GM12878 (cell line): ENCODE data around the gene MGA. TPM values are rescaled to one million over a fixed set of nuclear protein-coding genes. Genes with fewer than 3 reads are reported as not detected.

Experiments used
- ATAC-seq: fragments of 200-7000 bp; cut with Tn5 transposase; 3 replicates; pipeline ENCODE4 v1.9.1; 2020; ENCODE audit warnings: mild to moderate bottlenecking, moderate library complexity
- BruUV-seq: library from RNA; stranded (reverse); fragments of 400-500 nt; replicated peaks from 2 replicates; lab custom pipeline; 2021; lab: Mats Ljungman, UMichigan
- CTCF ChIA-PET: fragments of 300-600 bp; sonication (Branson Sonifier 250); formaldehyde crosslinking; extraction: SDS; loops from one replicate; lab custom pipeline; 2021; ENCODE audit warnings: inconsistent platforms; lab: Yijun Ruan, JAX
- POLR2A ChIA-PET: fragments of 350-600 bp; formaldehyde crosslinking; extraction: SDS; loops from one replicate; lab custom pipeline; 2021; ENCODE audit warnings: inconsistent platforms; lab: Charles Lee
- RAD21 ChIA-PET: fragments of 300-600 bp; sonication (Branson Sonifier 250); formaldehyde crosslinking; loops from one replicate; lab custom pipeline; 2023; ENCODE audit warnings: antibody characterized with exemption; ENCODE audit not compliant: unreplicated experiment; lab: Charles Lee
- SMC1A ChIA-PET: fragments of 300-600 bp; sonication (Branson Sonifier 250); formaldehyde crosslinking; loops from one replicate; lab custom pipeline; 2023; ENCODE audit not compliant: unreplicated experiment, uncharacterized antibody; lab: Charles Lee
- DNase-seq: peaks from one replicate; pipeline ENCODE4 v3.0.0-alpha.2; 2011; ENCODE audit warnings: low read depth, low spot score
- FAIRE-seq: peaks from 3 replicates; lab custom pipeline; 2011; peaks lifted over from hg19 to GRCh38; lab: Jason Lieb, UNC
- H2AFZ ChIP-seq: 2 replicates; pipeline ENCODE4 v1.6.0; 2011; ENCODE audit warnings: low read depth, low read length, control low read depth; ENCODE audit not compliant: control insufficient read depth
- H3K27ac ChIP-seq: 2 replicates; pipeline ENCODE4 v1.5.1; 2011; ENCODE audit warnings: control low read depth; ENCODE audit not compliant: control insufficient read depth, insufficient read depth
- H3K27me3 ChIP-seq, 2 experiments: replicated peaks in 1 of 2; 2 replicates each; pipeline versions ENCODE4 v1.6.0 to v1.6.1; 2011; ENCODE audit warnings: low read length in 1 of 2; ENCODE audit not compliant: control insufficient read depth in 2 of 2, insufficient read depth in 2 of 2
- H3K36me3 ChIP-seq, 2 experiments: 2 replicates each; pipeline ENCODE4 v1.5.1; 2011; ENCODE audit warnings: low read length in 1 of 2; ENCODE audit not compliant: control insufficient read depth in 2 of 2, insufficient read depth in 2 of 2
- H3K4me1 ChIP-seq: 2 replicates; pipeline ENCODE4 v1.6.1; 2011; ENCODE audit warnings: mild to moderate bottlenecking, low read length, moderate library complexity, mixed read lengths; ENCODE audit not compliant: control insufficient read depth, insufficient read depth
- H3K4me2 ChIP-seq: 2 replicates; pipeline ENCODE4 v1.6.0; 2011; ENCODE audit warnings: control low read depth; ENCODE audit not compliant: control insufficient read depth, insufficient read depth
- H3K4me3 ChIP-seq: fragments of 200-600 bp; sonication (generic); 2 replicates; pipeline ENCODE4 v1.5.1; 2016
- H3K79me2 ChIP-seq: 2 replicates; pipeline ENCODE4 v1.6.0; 2011; ENCODE audit warnings: low read length; ENCODE audit not compliant: control insufficient read depth, insufficient read depth
- H3K9ac ChIP-seq: 2 replicates; pipeline ENCODE4 v1.8.0; 2011; ENCODE audit warnings: low read length, control low read depth, mixed read lengths; ENCODE audit not compliant: control insufficient read depth, insufficient read depth
- H3K9me3 ChIP-seq: replicated peaks from 3 replicates; pipeline ENCODE4 v1.5.1; 2011; ENCODE audit warnings: mild to moderate bottlenecking, low read length; ENCODE audit not compliant: control insufficient read depth, insufficient read depth
- H4K20me1 ChIP-seq: 2 replicates; pipeline ENCODE4 v1.6.0; 2011; ENCODE audit not compliant: control insufficient read depth, insufficient read depth
- ESRRA ChIP-seq: IDR thresholded peaks from 2 replicates; pipeline ENCODE4 v1.6.1; 2012; ENCODE audit warnings: mild to moderate bottlenecking, low read length, improper control_type of control experiment
- FOXM1 ChIP-seq: IDR thresholded peaks from 2 replicates; pipeline ENCODE4 v1.6.1; 2012; ENCODE audit warnings: low read depth, mild to moderate bottlenecking, inconsistent platforms, low read length, moderate library complexity
- IRF5 ChIP-seq: fragments of 450-650 bp; IDR thresholded peaks from 2 replicates; pipeline ENCODE4 v1.6.1; 2017; ENCODE audit warnings: borderline replicate concordance
- KLF5 ChIP-seq: fragments of 450-650 bp; IDR thresholded peaks from 2 replicates; pipeline ENCODE4 v1.6.1; 2014; ENCODE audit warnings: mild to moderate bottlenecking; ENCODE audit not compliant: partially characterized antibody
- MEF2A ChIP-seq: IDR thresholded peaks from 2 replicates; pipeline ENCODE4 v1.6.1; 2011; ENCODE audit warnings: low read depth, mild to moderate bottlenecking, low read length, moderate library complexity; ENCODE audit not compliant: insufficient read depth
- RELB ChIP-seq: fragments of 450-650 bp; IDR thresholded peaks from 2 replicates; pipeline ENCODE4 v1.6.1; 2017; ENCODE audit warnings: low read depth, mild to moderate bottlenecking, moderate library complexity
- SP1 ChIP-seq: IDR thresholded peaks from one replicate; pipeline ENCODE4 v1.6.1; 2011; ENCODE audit warnings: low read depth, low read length
- SREBF1 ChIP-seq: IDR thresholded peaks from 2 replicates; pipeline ENCODE4 v1.6.1; 2012; ENCODE audit warnings: mild to moderate bottlenecking, low read length
- SUPT20H ChIP-seq: IDR thresholded peaks from 2 replicates; pipeline ENCODE4 v1.6.1; 2011; ENCODE audit warnings: low read depth, mild to moderate bottlenecking, low read length, moderate library complexity, borderline replicate concordance; ENCODE audit not compliant: control insufficient read depth
- TCF3 ChIP-seq: IDR thresholded peaks from 2 replicates; pipeline ENCODE4 v1.6.1; 2012; ENCODE audit warnings: low read depth, mild to moderate bottlenecking, low read length, borderline replicate concordance; ENCODE audit not compliant: insufficient read depth
- USF2 ChIP-seq: IDR thresholded peaks from 2 replicates; pipeline ENCODE4 v1.6.1; 2011; ENCODE audit warnings: low read depth, low read length, improper control_type of control experiment, borderline replicate concordance
- ZNF592 ChIP-seq: fragments of 450-650 bp; IDR thresholded peaks from 2 replicates; pipeline ENCODE4 v1.6.1; 2017; ENCODE audit warnings: mild to moderate bottlenecking, moderate library complexity
- ZNF622 ChIP-seq: fragments of 450-650 bp; IDR thresholded peaks from 2 replicates; pipeline ENCODE4 v1.6.1; 2017; ENCODE audit warnings: mild to moderate bottlenecking, inconsistent platforms
- whole genome bisulfite sequencing: methylation state at CpG from one replicate; pipeline ENCODE4 v1.1.6; 2016; ENCODE audit warnings: low lambda C conversion rate; ENCODE audit not compliant: insufficient replicate concordance, insufficient coverage; ENCODE audit errors: missing lambda C conversion rate; 5-methylcytosine and 5-hydroxymethylcytosine counted together
- in situ Hi-C: fragments of 300-500 bp; cut with MboI; formaldehyde crosslinking; loops from 9 replicates; pipeline ENCODE4 v1.14.3; 2018; ENCODE audit warnings: mixed read lengths
- intact Hi-C: fragments of 100-400 bp; cut with micrococcal nuclease; formaldehyde crosslinking; loops from one replicate; pipeline ENCODE4 v1.14.2; 2022; ENCODE audit not compliant: unreplicated experiment
- polyA plus RNA-seq, 11 experiments: library from polyadenylated mRNA; depleted of rRNA in 4 of 11; unstranded in 6 of 11; stranded (reverse) in 5 of 11; fragments of >200 nt; fragmentation: Nextera tagmentation in 4 of 11; fragmentation: Illumina TruSeq in 1 of 11; extraction: Ambion mirVana in 4 of 11; extraction: Trizol in 1 of 11; gene quantifications; 1 replicate in 1 of 11; 2 replicates in 10 of 11; pipeline versions ENCODE4 v1.2.1 to v1.2.3, GENCODE V29; 2011 to 2016; ENCODE audit warnings: inconsistent platforms in 2 of 11, missing spikeins in 2 of 11, low read depth in 1 of 11
- total RNA-seq, 4 experiments: library from RNA; depleted of rRNA in 3 of 4; stranded (reverse); fragments of >200 nt in 3 of 4; fragmentation: Illumina TruSeq in 1 of 4; extraction: Trizol in 1 of 4; gene quantifications; 2 replicates each; pipeline versions ENCODE4 v1.2.1 to v1.2.3, GENCODE V29; 2013 to 2021

MGA gene
- total and polyA plus RNA-seq, 10 of the 15 experiments (the other 5 are each of a cell fraction or from before 2014, with no cell fraction given) = 2.6 to 29.6 (median 17.0) TPM

GRCh38 chr15:41629883-41630282, 30.3 kb upstream of the MGA start:
- ChIA-PET SMC1A (no interaction called here), POLR2A (no interaction called here), RAD21 (no interaction called here), CTCF (interaction anchor here (1.2 kb wide), 2 partner anchors 25 to 164 kb away, joined by 3 read pairs; no protein-coding TSS in a partner anchor)
- Histone ChIP-seq H3K27ac (no peak overlapping the region), H2AFZ (no peak overlapping the region), H3K9me3 (no peaks in the 10 kb centered on the region), H3K4me1 (peaks cover 5% of the 10 kb centered on the region), H3K4me3 (no peak overlapping the region), H3K27me3 (no peaks in the 10 kb centered on the region), H3K9ac (no peak overlapping the region), H3K79me2 (no peaks in the 10 kb centered on the region), H3K36me3 (no peaks in the 10 kb centered on the region), H4K20me1 (no peaks in the 10 kb centered on the region), H3K4me2 (no peak overlapping the region)
- intact Hi-C loops (no loop called here), in situ Hi-C loops (no loop called here)
- DNase-seq (no peak), FAIRE-seq (no peak), ATAC-seq (no peak)
- TF ChIP-seq FOXM1 (no peak), SP1 (no peak), TCF3 (no peak), MEF2A (no peak), ESRRA (no peak), SUPT20H (no peak), USF2 (no peak), KLF5 (no peak), IRF5 (no peak), RELB (no peak), ZNF592 (no peak), SREBF1 (no peak), ZNF622 (no peak)
- no TSS peak for BruUV-seq
- 88% methylated on average over 5 of the region's 5 CpGs for WGBS
